Measurements from ENCODE around the gene TEX51.

TEX51 gene

GRCh38 chr2:126930970-126931590, 32.4 kb downstream of the TEX51 start:
- Histone ChIP-seq H3K4me3 (ENCODE audit: low read depth, low read length) (no peak overlapping the region), H3K9me3 (ENCODE audit: control insufficient read depth, insufficient read depth, low read length) (no peaks in the 10 kb centered on the region), H3K4me1 (ENCODE audit: control insufficient read depth, insufficient read depth, low read length) (no peaks in the 10 kb centered on the region), H3K9ac (ENCODE audit: low read depth, low read length) (no peak overlapping the region), H3K27me3 (ENCODE audit: control insufficient read depth, insufficient read depth, low read length) (no peaks in the 10 kb centered on the region), H3K36me3 (ENCODE audit: control insufficient read depth, insufficient read depth, low read length) (no peaks in the 10 kb centered on the region)

- no peak overlapping the region for H3K9ac ChIP-seq (ENCODE audit: low read depth, low read length)
- H3K27me3 ChIP-seq (ENCODE audit: control insufficient read depth, insufficient read depth, low read length): peaks cover 8% of the 10 kb centered on the region
- no peaks in the 10 kb centered on the region for H3K36me3 ChIP-seq (ENCODE audit: control insufficient read depth, insufficient read depth, low read length)
- no peaks in the 10 kb centered on the region for H3K9me3 ChIP-seq (ENCODE audit: control insufficient read depth, insufficient read depth, low read length)
- H3K4me3 ChIP-seq (ENCODE audit: low read depth, low read length): no peak overlapping the region
- H3K4me1 ChIP-seq (ENCODE audit: control insufficient read depth, insufficient read depth, low read length): no peaks in the 10 kb centered on the region
Measured at GRCh38 chr2:126932529-126932928, 33.8 kb downstream of the TEX51 start.

DNA sequence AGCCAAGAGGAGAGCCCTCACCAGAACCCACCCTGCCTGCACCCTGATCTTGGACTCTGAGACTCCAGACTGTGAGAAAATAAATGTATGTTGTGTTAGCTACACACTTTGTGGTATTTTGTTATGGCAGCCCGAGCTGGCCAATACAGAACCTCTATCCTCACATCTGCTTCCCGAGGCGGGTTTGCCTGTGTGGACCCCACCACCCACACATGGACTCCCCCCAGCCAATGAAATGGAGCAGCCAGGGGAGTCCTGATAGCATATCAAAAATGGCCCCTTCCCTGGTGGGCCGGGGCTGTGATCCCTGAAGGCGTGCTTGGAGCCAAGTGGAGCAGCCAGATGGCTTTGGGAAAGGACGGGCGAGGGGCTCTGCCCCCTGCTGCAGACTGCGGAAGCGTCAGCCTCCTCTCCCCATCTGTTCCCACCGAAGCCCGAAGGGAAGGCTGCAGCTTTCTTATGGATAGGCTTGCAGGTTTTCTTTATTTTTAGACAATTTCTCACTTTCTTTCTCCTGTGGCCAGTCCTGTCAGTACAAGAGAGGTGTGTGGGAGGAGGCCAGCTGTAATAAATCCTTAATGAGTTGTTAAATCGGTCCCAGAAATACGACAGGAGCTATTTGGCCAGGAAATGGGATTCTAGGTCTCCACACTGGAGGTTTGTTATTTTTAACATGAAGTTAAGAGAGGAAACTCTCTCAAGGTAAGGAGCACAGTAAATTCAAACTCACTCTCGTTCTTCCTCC, 34.4 kb downstream of the TEX51 start:
- peaks cover 13% of the 10 kb centered on the region for H3K27me3 ChIP-seq (ENCODE audit: control insufficient read depth, insufficient read depth, low read length)

GRCh38 chr2:126933711-126934091, 35.0 kb downstream of the TEX51 start:
- no peaks in the 10 kb centered on the region for H3K36me3 ChIP-seq (ENCODE audit: control insufficient read depth, insufficient read depth, low read length)
- H3K27me3 ChIP-seq (ENCODE audit: control insufficient read depth, insufficient read depth, low read length): peaks cover 14% of the 10 kb centered on the region
- no peaks in the 10 kb centered on the region for H3K9me3 ChIP-seq (ENCODE audit: control insufficient read depth, insufficient read depth, low read length)
- no peak overlapping the region for H3K9ac ChIP-seq (ENCODE audit: low read depth, low read length)
- H3K4me1 ChIP-seq (ENCODE audit: control insufficient read depth, insufficient read depth, low read length): no peaks in the 10 kb centered on the region
- no peak overlapping the region for H3K4me3 ChIP-seq (ENCODE audit: low read depth, low read length)

More for the DNA sequence above, 34.4 kb downstream of the TEX51 start:
- Histone ChIP-seq H3K9ac (ENCODE audit: low read depth, low read length) (no peak overlapping the region), H3K36me3 (ENCODE audit: control insufficient read depth, insufficient read depth, low read length) (no peaks in the 10 kb centered on the region), H3K9me3 (ENCODE audit: control insufficient read depth, insufficient read depth, low read length) (no peaks in the 10 kb centered on the region), H3K4me1 (ENCODE audit: control insufficient read depth, insufficient read depth, low read length) (no peaks in the 10 kb centered on the region), H3K4me3 (ENCODE audit: low read depth, low read length) (no peak overlapping the region)

GRCh38 chr2:126934809-126935208, 36.1 kb downstream of the TEX51 start:
- peaks cover 17% of the 10 kb centered on the region for H3K27me3 ChIP-seq (ENCODE audit: control insufficient read depth, insufficient read depth, low read length)
- H3K36me3 ChIP-seq (ENCODE audit: control insufficient read depth, insufficient read depth, low read length): no peaks in the 10 kb centered on the region

GRCh38 chr2:126935774-126936173, 37.1 kb downstream of the TEX51 start:
- H3K36me3 ChIP-seq (ENCODE audit: control insufficient read depth, insufficient read depth, low read length): no peaks in the 10 kb centered on the region
- no peak overlapping the region for H3K9ac ChIP-seq (ENCODE audit: low read depth, low read length)
- no peaks in the 10 kb centered on the region for H3K4me1 ChIP-seq (ENCODE audit: control insufficient read depth, insufficient read depth, low read length)
- peaks cover 17% of the 10 kb centered on the region for H3K27me3 ChIP-seq (ENCODE audit: control insufficient read depth, insufficient read depth, low read length)
- H3K4me3 ChIP-seq (ENCODE audit: low read depth, low read length): no peak overlapping the region
- no peaks in the 10 kb centered on the region for H3K9me3 ChIP-seq (ENCODE audit: control insufficient read depth, insufficient read depth, low read length)

More at GRCh38 chr2:126934809-126935208, 36.1 kb downstream of the TEX51 start:
- no peak overlapping the region for H3K9ac ChIP-seq (ENCODE audit: low read depth, low read length)
- H3K4me3 ChIP-seq (ENCODE audit: low read depth, low read length): no peak overlapping the region
- H3K9me3 ChIP-seq (ENCODE audit: control insufficient read depth, insufficient read depth, low read length): no peaks in the 10 kb centered on the region
- no peaks in the 10 kb centered on the region for H3K4me1 ChIP-seq (ENCODE audit: control insufficient read depth, insufficient read depth, low read length)

GRCh38 chr2:126936219-126936723, 37.6 kb downstream of the TEX51 start:
- Histone ChIP-seq H3K9ac (ENCODE audit: low read depth, low read length) (no peak overlapping the region), H3K4me1 (ENCODE audit: control insufficient read depth, insufficient read depth, low read length) (no peaks in the 10 kb centered on the region), H3K4me3 (ENCODE audit: low read depth, low read length) (no peak overlapping the region), H3K36me3 (ENCODE audit: control insufficient read depth, insufficient read depth, low read length) (no peaks in the 10 kb centered on the region), H3K27me3 (ENCODE audit: control insufficient read depth, insufficient read depth, low read length) (peaks cover 17% of the 10 kb centered on the region), H3K9me3 (ENCODE audit: control insufficient read depth, insufficient read depth, low read length) (no peaks in the 10 kb centered on the region)

GRCh38 chr2:126940331-126940730, 41.6 kb downstream of the TEX51 start:
- H3K9me3 ChIP-seq (ENCODE audit: control insufficient read depth, insufficient read depth, low read length): peaks cover 15% of the 10 kb centered on the region
- H3K4me3 ChIP-seq (ENCODE audit: low read depth, low read length): no peak overlapping the region
- H3K36me3 ChIP-seq (ENCODE audit: control insufficient read depth, insufficient read depth, low read length): no peaks in the 10 kb centered on the region
- peaks cover 17% of the 10 kb centered on the region for H3K27me3 ChIP-seq (ENCODE audit: control insufficient read depth, insufficient read depth, low read length)
- H3K9ac ChIP-seq (ENCODE audit: low read depth, low read length): no peak overlapping the region
- H3K4me1 ChIP-seq (ENCODE audit: control insufficient read depth, insufficient read depth, low read length): peaks cover 4% of the 10 kb centered on the region

DNA sequence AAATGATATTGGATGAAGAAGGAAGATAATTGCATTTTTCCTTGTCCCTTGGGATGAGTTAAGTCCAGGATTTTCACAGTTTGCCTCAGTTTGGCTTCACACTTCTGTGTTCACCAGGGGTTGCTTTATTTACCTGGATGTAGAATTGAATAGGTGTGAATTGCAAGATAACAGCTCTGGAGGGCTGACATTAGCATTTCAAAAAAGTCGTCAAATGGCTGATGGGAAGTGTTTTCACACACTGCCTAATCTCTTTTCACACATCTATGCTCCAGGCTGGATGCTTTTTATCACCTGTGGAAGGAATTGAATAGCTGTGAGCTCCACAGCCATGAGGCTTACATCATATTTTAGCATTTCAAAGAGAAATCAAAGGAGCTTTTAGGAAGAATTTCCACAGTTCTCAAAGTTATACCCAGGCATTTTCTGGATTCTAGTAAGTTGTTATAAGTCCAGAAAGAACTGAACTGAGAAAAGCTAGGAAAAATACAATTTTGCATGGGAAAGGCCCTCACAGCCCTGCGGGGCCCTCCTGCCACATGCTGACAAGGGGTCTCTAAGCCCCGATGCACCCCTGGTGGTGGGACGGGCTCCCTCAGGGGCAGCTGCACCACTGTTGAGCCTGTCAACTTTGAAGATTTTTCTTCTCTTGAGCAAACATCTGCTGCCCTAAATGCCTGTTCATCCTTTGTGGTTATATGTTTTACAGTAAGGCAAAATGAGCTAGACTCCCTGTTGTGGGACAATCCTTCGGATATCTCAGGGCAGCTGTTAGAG, 43.9 kb downstream of the TEX51 start:
- peaks cover 15% of the 10 kb centered on the region for H3K9me3 ChIP-seq (ENCODE audit: control insufficient read depth, insufficient read depth, low read length)
- H3K4me3 ChIP-seq (ENCODE audit: low read depth, low read length): no peak overlapping the region
- no peak overlapping the region for H3K9ac ChIP-seq (ENCODE audit: low read depth, low read length)

DNA sequence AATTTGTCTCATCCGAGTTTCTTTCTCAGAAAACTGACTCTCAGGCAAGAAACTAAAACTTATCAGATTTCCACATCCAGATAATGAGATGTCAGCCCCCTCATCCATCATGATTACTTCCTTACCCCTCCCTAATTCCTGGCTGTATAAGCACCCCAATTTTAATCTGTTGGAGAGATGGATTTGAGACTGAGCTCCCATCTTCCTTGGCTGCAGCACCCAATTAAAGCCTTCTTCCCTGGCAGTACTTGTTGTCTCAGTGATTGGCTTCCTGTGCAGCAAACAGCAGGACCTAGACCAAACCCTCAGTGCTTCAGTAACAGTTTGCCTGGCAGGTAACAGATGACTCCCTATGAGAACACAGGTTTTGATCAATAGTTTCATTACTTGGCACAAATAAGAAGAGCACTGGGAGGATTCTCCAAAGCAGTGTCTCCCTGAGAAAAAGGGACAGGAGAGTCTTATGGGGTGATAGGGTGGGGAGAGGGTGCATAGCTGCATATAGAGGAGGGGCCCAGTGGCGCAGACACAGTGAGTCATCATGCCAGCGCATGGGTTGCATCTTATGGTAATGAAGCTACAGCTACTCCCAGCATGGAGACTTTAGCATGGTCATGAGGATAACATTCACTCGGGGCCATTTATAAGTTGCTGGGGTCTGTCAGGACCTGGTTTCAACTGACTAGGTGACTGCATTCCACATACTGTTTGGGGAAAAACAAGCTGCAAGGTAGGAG, 45.1 kb downstream of the TEX51 start:
- no peak overlapping the region for H3K9ac ChIP-seq (ENCODE audit: low read depth, low read length)
- H3K4me1 ChIP-seq (ENCODE audit: control insufficient read depth, insufficient read depth, low read length): peaks cover 4% of the 10 kb centered on the region
- H3K27me3 ChIP-seq (ENCODE audit: control insufficient read depth, insufficient read depth, low read length): peaks cover 2% of the 10 kb centered on the region
- no peak overlapping the region for H3K4me3 ChIP-seq (ENCODE audit: low read depth, low read length)
- peaks cover 15% of the 10 kb centered on the region for H3K9me3 ChIP-seq (ENCODE audit: control insufficient read depth, insufficient read depth, low read length)
- no peaks in the 10 kb centered on the region for H3K36me3 ChIP-seq (ENCODE audit: control insufficient read depth, insufficient read depth, low read length)

More for the DNA sequence above, 43.9 kb downstream of the TEX51 start:
- no peaks in the 10 kb centered on the region for H3K36me3 ChIP-seq (ENCODE audit: control insufficient read depth, insufficient read depth, low read length)
- peaks cover 9% of the 10 kb centered on the region for H3K27me3 ChIP-seq (ENCODE audit: control insufficient read depth, insufficient read depth, low read length)
- peaks cover 4% of the 10 kb centered on the region for H3K4me1 ChIP-seq (ENCODE audit: control insufficient read depth, insufficient read depth, low read length)

DNA sequence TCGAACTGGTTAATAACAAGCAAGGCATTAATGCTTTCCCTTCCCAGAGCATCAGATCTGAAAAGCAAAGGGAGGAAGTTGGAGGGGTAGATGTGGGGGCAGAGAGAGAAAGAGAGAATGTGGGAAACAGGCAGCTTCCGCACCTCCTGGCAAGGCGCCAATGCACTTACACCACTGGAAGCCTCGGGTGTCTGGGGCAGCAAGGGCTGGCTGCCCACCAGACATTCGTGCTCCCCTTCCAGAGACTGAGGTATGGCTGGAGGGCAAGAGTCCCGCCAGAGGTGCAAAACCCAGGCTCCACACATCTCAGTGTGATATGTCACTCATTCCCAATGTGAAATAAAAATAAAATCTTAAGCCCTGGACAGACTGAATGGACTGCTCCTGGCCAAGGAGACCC, 46.4 kb downstream of the TEX51 start:
- H3K4me3 ChIP-seq (ENCODE audit: low read depth, low read length): no peak overlapping the region
- peaks cover 15% of the 10 kb centered on the region for H3K9me3 ChIP-seq (ENCODE audit: control insufficient read depth, insufficient read depth, low read length)
- H3K4me1 ChIP-seq (ENCODE audit: control insufficient read depth, insufficient read depth, low read length): peaks cover 4% of the 10 kb centered on the region
- no peaks in the 10 kb centered on the region for H3K36me3 ChIP-seq (ENCODE audit: control insufficient read depth, insufficient read depth, low read length)
- H3K9ac ChIP-seq (ENCODE audit: low read depth, low read length): no peak overlapping the region
- peaks cover 2% of the 10 kb centered on the region for H3K27me3 ChIP-seq (ENCODE audit: control insufficient read depth, insufficient read depth, low read length)
